Panc1 (cell line): ENCODE measurements around the gene WWOX. TPM values are rescaled to one million over a fixed set of nuclear protein-coding genes. Genes with fewer than 3 reads are reported as not detected.

Source experiments
- ATAC-seq: fragments of 200-7000 bp; cut with Tn5 transposase; 2 replicates; pipeline ENCODE4 v1.9.1; 2020; ENCODE audit warnings: mild to moderate bottlenecking, moderate library complexity
- BruUV-seq: library from RNA; stranded (reverse); fragments of 400-500 nt; replicated peaks from 2 replicates; lab custom pipeline; 2021; lab: Mats Ljungman, UMichigan
- CTCF ChIA-PET: fragments of 300-600 bp; sonication (Branson Sonifier 250); formaldehyde crosslinking; loops from one replicate; lab custom pipeline; 2022; ENCODE audit warnings: antibody characterized with exemption; lab: Charles Lee
- POLR2A ChIA-PET: fragments of 300-600 bp; sonication (Branson Sonifier 250); formaldehyde crosslinking; loops from one replicate; lab custom pipeline; 2022; ENCODE audit warnings: antibody characterized with exemption; lab: Charles Lee
- DNase-seq: peaks from one replicate; pipeline ENCODE4 v3.0.0-alpha.2; 2010; ENCODE audit warnings: low read depth, low spot score
- H3K27ac ChIP-seq: 2 replicates; pipeline ENCODE4 v1.5.1; 2011; ENCODE audit warnings: mild to moderate bottlenecking, low read length, inconsistent platforms
- H3K27me3 ChIP-seq: fragments of 200-500 bp; sonication (Bioruptor generic); 2 replicates; pipeline ENCODE4 v1.6.0; 2014; ENCODE audit warnings: low read length, inconsistent platforms; ENCODE audit not compliant: control insufficient read depth, insufficient read depth
- H3K36me3 ChIP-seq: fragments of 200-500 bp; sonication (Bioruptor generic); 2 replicates; pipeline ENCODE4 v1.5.1; 2014; ENCODE audit warnings: inconsistent platforms, mild to moderate bottlenecking, low read length, moderate library complexity; ENCODE audit not compliant: control insufficient read depth, insufficient read depth
- H3K4me1 ChIP-seq: 2 replicates; pipeline ENCODE4 v1.5.1; 2011; ENCODE audit warnings: inconsistent platforms, mild to moderate bottlenecking, low read length, moderate library complexity; ENCODE audit not compliant: control insufficient read depth, insufficient read depth
- H3K4me3 ChIP-seq, 2 experiments: 2 replicates each; pipeline ENCODE4 v1.5.1; 2011 to 2012; ENCODE audit warnings: low read depth in 2 of 2, low read length in 2 of 2, mild to moderate bottlenecking in 2 of 2, inconsistent platforms in 1 of 2, moderate library complexity in 1 of 2
- H3K9me3 ChIP-seq: fragments of 200-500 bp; sonication (Bioruptor generic); 2 replicates; pipeline ENCODE4 v1.5.1; 2014; ENCODE audit warnings: low read depth, mild to moderate bottlenecking, inconsistent platforms, low read length, moderate library complexity; ENCODE audit not compliant: control insufficient read depth, insufficient read depth
- POLR2AphosphoS5 ChIP-seq: IDR thresholded peaks from 2 replicates; pipeline ENCODE4 v1.6.1; 2012; ENCODE audit warnings: mild to moderate bottlenecking, low read depth, low read length, moderate library complexity
- SIN3A ChIP-seq: IDR thresholded peaks from 2 replicates; pipeline ENCODE4 v1.6.1; 2012; ENCODE audit warnings: low read depth, mild to moderate bottlenecking, low read length, moderate library complexity, borderline replicate concordance; ENCODE audit not compliant: insufficient read depth
- TCF7L2 ChIP-seq: IDR thresholded peaks from 2 replicates; pipeline ENCODE4 v1.6.1; 2011; ENCODE audit warnings: mild to moderate bottlenecking, low read depth, low read length, inconsistent platforms
- in situ Hi-C: cut with HindIII; loops from 2 replicates; pipeline ENCODE4 v1.10.0; 2016; ENCODE audit warnings: low sequenced_read_pairs, low pct_unique_long_range_greater_than_20kb
- intact Hi-C: fragments of 100-400 bp; cut with micrococcal nuclease; formaldehyde crosslinking; loops from one replicate; pipeline ENCODE4 v1.10.0; 2022; ENCODE audit not compliant: unreplicated experiment
- total RNA-seq: library from RNA; stranded (reverse); gene quantifications from one replicate; pipeline ENCODE4 v1.2.1, GENCODE V29; 2021; ENCODE audit not compliant: unreplicated experiment
- TF ChIP-seq, protein P1 (sequence below), 2 experiments: IDR thresholded peaks; 2 replicates each; pipeline ENCODE4 v1.6.1; 2011 to 2012; ENCODE audit warnings: low read depth in 2 of 2, control low read depth in 1 of 2, low read length in 1 of 2, mild to moderate bottlenecking in 1 of 2, moderate library complexity in 1 of 2; ENCODE audit not compliant: insufficient read depth in 1 of 2
- TF ChIP-seq, protein P2 (sequence below): fragments of 450-650 bp; IDR thresholded peaks from 2 replicates; pipeline ENCODE4 v1.5.1; 2017; ENCODE audit warnings: mild to moderate bottlenecking

WWOX gene
- total RNA-seq, 1 experiment from 2014 or later: 12.5 TPM

DNA sequence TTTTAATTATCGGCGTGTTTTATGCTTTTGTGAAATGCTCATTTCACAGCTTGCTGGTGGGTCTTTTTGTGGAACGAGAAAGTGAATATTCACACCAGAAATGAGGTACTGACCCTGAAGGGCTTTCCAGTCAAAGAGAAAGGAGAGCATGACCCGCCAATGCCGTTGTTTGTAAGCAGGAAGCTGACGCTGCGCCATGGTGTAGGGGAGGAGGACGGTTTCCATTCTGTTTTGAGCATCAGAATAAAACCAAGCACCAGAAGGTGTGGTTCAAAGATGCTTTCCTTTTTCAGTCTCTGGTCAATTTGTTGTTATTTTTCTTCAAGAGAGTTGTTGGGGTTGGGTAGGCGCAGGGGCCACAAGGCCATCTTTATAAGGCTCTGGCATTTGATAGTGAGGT, 669.3 kb downstream of the WWOX start:
- in situ Hi-C loops (no loop called here), intact Hi-C loops (no loop called here)
- H3K27me3 ChIP-seq: no peaks in the 10 kb centered on the region
- H3K4me3 ChIP-seq: no peak overlapping the region
- H3K9me3 ChIP-seq: no peaks in the 10 kb centered on the region
- DNase-seq: no peak
- ChIA-PET POLR2A (no interaction called here), CTCF (no interaction called here)
- TF ChIP-seq TCF7L2: no peak
- TF ChIP-seq, protein P1, sequence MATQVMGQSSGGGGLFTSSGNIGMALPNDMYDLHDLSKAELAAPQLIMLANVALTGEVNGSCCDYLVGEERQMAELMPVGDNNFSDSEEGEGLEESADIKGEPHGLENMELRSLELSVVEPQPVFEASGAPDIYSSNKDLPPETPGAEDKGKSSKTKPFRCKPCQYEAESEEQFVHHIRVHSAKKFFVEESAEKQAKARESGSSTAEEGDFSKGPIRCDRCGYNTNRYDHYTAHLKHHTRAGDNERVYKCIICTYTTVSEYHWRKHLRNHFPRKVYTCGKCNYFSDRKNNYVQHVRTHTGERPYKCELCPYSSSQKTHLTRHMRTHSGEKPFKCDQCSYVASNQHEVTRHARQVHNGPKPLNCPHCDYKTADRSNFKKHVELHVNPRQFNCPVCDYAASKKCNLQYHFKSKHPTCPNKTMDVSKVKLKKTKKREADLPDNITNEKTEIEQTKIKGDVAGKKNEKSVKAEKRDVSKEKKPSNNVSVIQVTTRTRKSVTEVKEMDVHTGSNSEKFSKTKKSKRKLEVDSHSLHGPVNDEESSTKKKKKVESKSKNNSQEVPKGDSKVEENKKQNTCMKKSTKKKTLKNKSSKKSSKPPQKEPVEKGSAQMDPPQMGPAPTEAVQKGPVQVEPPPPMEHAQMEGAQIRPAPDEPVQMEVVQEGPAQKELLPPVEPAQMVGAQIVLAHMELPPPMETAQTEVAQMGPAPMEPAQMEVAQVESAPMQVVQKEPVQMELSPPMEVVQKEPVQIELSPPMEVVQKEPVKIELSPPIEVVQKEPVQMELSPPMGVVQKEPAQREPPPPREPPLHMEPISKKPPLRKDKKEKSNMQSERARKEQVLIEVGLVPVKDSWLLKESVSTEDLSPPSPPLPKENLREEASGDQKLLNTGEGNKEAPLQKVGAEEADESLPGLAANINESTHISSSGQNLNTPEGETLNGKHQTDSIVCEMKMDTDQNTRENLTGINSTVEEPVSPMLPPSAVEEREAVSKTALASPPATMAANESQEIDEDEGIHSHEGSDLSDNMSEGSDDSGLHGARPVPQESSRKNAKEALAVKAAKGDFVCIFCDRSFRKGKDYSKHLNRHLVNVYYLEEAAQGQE (IDR thresholded peaks at IDR 0.05; ENCODE audit: insufficient read depth in 1 of 2, low read depth in 2 of 2, low read length in 1 of 2): no peak
- TF ChIP-seq, protein P2, sequence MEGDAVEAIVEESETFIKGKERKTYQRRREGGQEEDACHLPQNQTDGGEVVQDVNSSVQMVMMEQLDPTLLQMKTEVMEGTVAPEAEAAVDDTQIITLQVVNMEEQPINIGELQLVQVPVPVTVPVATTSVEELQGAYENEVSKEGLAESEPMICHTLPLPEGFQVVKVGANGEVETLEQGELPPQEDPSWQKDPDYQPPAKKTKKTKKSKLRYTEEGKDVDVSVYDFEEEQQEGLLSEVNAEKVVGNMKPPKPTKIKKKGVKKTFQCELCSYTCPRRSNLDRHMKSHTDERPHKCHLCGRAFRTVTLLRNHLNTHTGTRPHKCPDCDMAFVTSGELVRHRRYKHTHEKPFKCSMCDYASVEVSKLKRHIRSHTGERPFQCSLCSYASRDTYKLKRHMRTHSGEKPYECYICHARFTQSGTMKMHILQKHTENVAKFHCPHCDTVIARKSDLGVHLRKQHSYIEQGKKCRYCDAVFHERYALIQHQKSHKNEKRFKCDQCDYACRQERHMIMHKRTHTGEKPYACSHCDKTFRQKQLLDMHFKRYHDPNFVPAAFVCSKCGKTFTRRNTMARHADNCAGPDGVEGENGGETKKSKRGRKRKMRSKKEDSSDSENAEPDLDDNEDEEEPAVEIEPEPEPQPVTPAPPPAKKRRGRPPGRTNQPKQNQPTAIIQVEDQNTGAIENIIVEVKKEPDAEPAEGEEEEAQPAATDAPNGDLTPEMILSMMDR: no peak
- TF ChIP-seq SIN3A: no peak
- no peak for TF ChIP-seq POLR2AphosphoS5
- BruUV-seq: no TSS peak
- H3K27ac ChIP-seq: no peak overlapping the region
- H3K36me3 ChIP-seq: no peaks in the 10 kb centered on the region
- H3K4me1 ChIP-seq: no peaks in the 10 kb centered on the region
- ATAC-seq: no peak

GRCh38 chr16:78770353-78771091, 671.1 kb downstream of the WWOX start:
- Histone ChIP-seq H3K4me1 (no peaks in the 10 kb centered on the region), H3K27ac (no peak overlapping the region), H3K9me3 (no peaks in the 10 kb centered on the region), H3K36me3 (no peaks in the 10 kb centered on the region), H3K4me3 (no peak overlapping the region), H3K27me3 (no peaks in the 10 kb centered on the region)
- TF ChIP-seq TCF7L2: no peak
- TF ChIP-seq, protein P2: peak; percentile 74
- TF ChIP-seq POLR2AphosphoS5: no peak
- CTCF ChIA-PET: no interaction called here
- POLR2A ChIA-PET: no interaction called here
- ATAC-seq (no peak), DNase-seq (peak; percentile 25)
- intact Hi-C loops: no loop called here
- in situ Hi-C loops: no loop called here
- BruUV-seq: no TSS peak
